CD8-positive, alpha-beta memory T cell (primary cell): ENCODE results near the gene INF2. TPM values are rescaled to one million over a fixed set of nuclear protein-coding genes. Genes with fewer than 3 reads are reported as not detected.

Experiments
- CTCF ChIA-PET: fragments of 350-600 bp; sonication (Branson Sonifier 250); formaldehyde crosslinking; loops from one replicate; lab custom pipeline; 2021; ENCODE audit warnings: antibody characterized with exemption; lab: Charles Lee
- POLR2A ChIA-PET: fragments of 350-600 bp; sonication (Branson Sonifier 250); formaldehyde crosslinking; loops from one replicate; lab custom pipeline; 2021; ENCODE audit warnings: antibody characterized with exemption; lab: Charles Lee
- DNase-seq, 5 donors: peaks; one replicate each; pipeline versions ENCODE4 v3.0.0 to v3.0.0-alpha.2; 2020 to 2022; ENCODE audit warnings: mixed read lengths in 1 of 5
- H3K27ac ChIP-seq: one replicate; pipeline ENCODE4 v1.7.0; 2013; ENCODE audit warnings: low read depth, mild to moderate bottlenecking, low read length, moderate library complexity
- H3K27me3 ChIP-seq: 2 replicates; pipeline ENCODE4 v1.7.0; 2013; ENCODE audit warnings: low read length, mild to moderate bottlenecking; ENCODE audit not compliant: insufficient read depth, poor library complexity, severe bottlenecking
- H3K36me3 ChIP-seq: 2 replicates; pipeline ENCODE4 v1.7.0; 2013; ENCODE audit warnings: mild to moderate bottlenecking, low read length, moderate library complexity; ENCODE audit not compliant: insufficient read depth
- H3K4me1 ChIP-seq: 2 replicates; pipeline ENCODE4 v1.7.0; 2013; ENCODE audit warnings: mild to moderate bottlenecking, low read length, moderate library complexity; ENCODE audit not compliant: insufficient read depth
- H3K4me3 ChIP-seq: 2 replicates; pipeline ENCODE4 v1.7.0; 2013; ENCODE audit warnings: mild to moderate bottlenecking, low read length
- H3K9me3 ChIP-seq: 2 replicates; pipeline ENCODE4 v1.7.0; 2013; ENCODE audit warnings: mild to moderate bottlenecking, low read length
- H3K27ac Mint-ChIP-seq, 8 donors: one replicate each; pipeline ENCODE4 v1.8.0; 2020 to 2021; ENCODE audit warnings: mixed read lengths in 8 of 8, mild to moderate bottlenecking in 6 of 8, inconsistent platforms in 3 of 8, moderate library complexity in 3 of 8
- H3K27me3 Mint-ChIP-seq, 2 donors: one replicate each; pipeline ENCODE4 v1.8.0; 2020 to 2021; ENCODE audit warnings: mixed read lengths in 2 of 2, mild to moderate bottlenecking in 1 of 2, moderate library complexity in 1 of 2
- H3K36me3 Mint-ChIP-seq, 3 donors: one replicate each; pipeline ENCODE4 v1.8.0; 2020 to 2021; ENCODE audit warnings: mixed read lengths in 3 of 3, inconsistent platforms in 1 of 3, mild to moderate bottlenecking in 1 of 3
- H3K4me1 Mint-ChIP-seq, 3 donors: one replicate each; pipeline ENCODE4 v1.8.0; 2020 to 2021; ENCODE audit warnings: mixed read lengths in 3 of 3, inconsistent platforms in 1 of 3, mild to moderate bottlenecking in 1 of 3
- H3K4me3 Mint-ChIP-seq, 7 donors: one replicate each; pipeline ENCODE4 v1.8.0; 2020 to 2021; ENCODE audit warnings: mixed read lengths in 7 of 7, mild to moderate bottlenecking in 6 of 7, moderate library complexity in 4 of 7, inconsistent platforms in 2 of 7
- H3K9me3 Mint-ChIP-seq, 5 donors: one replicate each; pipeline ENCODE4 v1.8.0; 2020 to 2022; ENCODE audit warnings: mixed read lengths in 5 of 5, mild to moderate bottlenecking in 3 of 5, moderate library complexity in 2 of 5, inconsistent platforms in 1 of 5
- polyA plus RNA-seq: library from polyadenylated mRNA; unstranded; fragments of 300-500 nt; fragmentation: Illumina TruSeq; gene quantifications from one replicate; pipeline ENCODE4 v1.2.3, GENCODE V29; 2021
- total RNA-seq, 2 experiments: library from RNA; stranded (reverse); gene quantifications; one replicate each; pipeline ENCODE4 v1.2.3, GENCODE V29; 2021

Gene INF2
- total and polyA plus RNA-seq, 3 experiments from 2014 or later = 4.6 to 56.3 (median 55.9) TPM

GRCh38 chr14:104738375-104739019 is 49.1 kb downstream of the INF2 start:
- no peak overlapping the region for H3K27ac ChIP-seq
- H3K36me3 ChIP-seq = no peaks in the 10 kb centered on the region
- no peaks in the 10 kb centered on the region for H3K9me3 Mint-ChIP-seq
- no peaks in the 10 kb centered on the region for H3K4me1 ChIP-seq
- no peaks in the 10 kb centered on the region for H3K27me3 Mint-ChIP-seq
- H3K4me3 ChIP-seq = no peak overlapping the region
- H3K9me3 ChIP-seq = no peaks in the 10 kb centered on the region
- no peak overlapping the region for H3K4me3 Mint-ChIP-seq
- no peaks in the 10 kb centered on the region for H3K4me1 Mint-ChIP-seq
- ChIA-PET POLR2A (no interaction called here), CTCF (interaction anchor here (1.5 kb wide), 1 partner anchor 17 kb away, joined by 4 read pairs; no protein-coding TSS in a partner anchor)
- no peak overlapping the region for H3K27ac Mint-ChIP-seq
- DNase-seq = no peak
- no peaks in the 10 kb centered on the region for H3K27me3 ChIP-seq
- peaks cover 0 to 3% (median 0%) of the 10 kb centered on the region in 3 donors for H3K36me3 Mint-ChIP-seq

- CTCF ChIA-PET = no interaction called here
- Mint-ChIP-seq H3K27me3 (no peaks in the 10 kb centered on the region), H3K27ac (no peak overlapping the region), H3K9me3 (no peaks in the 10 kb centered on the region), H3K36me3 (peaks cover 0 to 3% (median 0%) of the 10 kb centered on the region in 3 donors), H3K4me1 (no peaks in the 10 kb centered on the region), H3K4me3 (no peak overlapping the region)
- no peaks in the 10 kb centered on the region for H3K4me1 ChIP-seq
- H3K4me3 ChIP-seq = no peak overlapping the region
- POLR2A ChIA-PET = no interaction called here
- no peaks in the 10 kb centered on the region for H3K9me3 ChIP-seq
- no peaks in the 10 kb centered on the region for H3K36me3 ChIP-seq
- no peaks in the 10 kb centered on the region for H3K27me3 ChIP-seq
- no peak for DNase-seq
- no peak overlapping the region for H3K27ac ChIP-seq
Measured at GRCh38 chr14:104739026-104739425, 49.6 kb downstream of the INF2 start.

- POLR2A ChIA-PET = no interaction called here
- H3K4me1 ChIP-seq = no peaks in the 10 kb centered on the region
- H3K27me3 ChIP-seq = no peaks in the 10 kb centered on the region
- Mint-ChIP-seq H3K4me3 (no peak overlapping the region), H3K27ac (no peak overlapping the region), H3K9me3 (no peaks in the 10 kb centered on the region), H3K36me3 (peaks cover 0 to 3% (median 0%) of the 10 kb centered on the region in 3 donors), H3K4me1 (no peaks in the 10 kb centered on the region), H3K27me3 (no peaks in the 10 kb centered on the region)
- CTCF ChIA-PET = no interaction called here
- no peak for DNase-seq
- no peaks in the 10 kb centered on the region for H3K9me3 ChIP-seq
- H3K4me3 ChIP-seq = no peak overlapping the region
- H3K27ac ChIP-seq = no peak overlapping the region
- H3K36me3 ChIP-seq = no peaks in the 10 kb centered on the region
Measured at GRCh38 chr14:104739546-104740516, 50.4 kb downstream of the INF2 start.

- Mint-ChIP-seq H3K4me1 (peaks cover 3 to 11% (median 6%) of the 10 kb centered on the region in 3 donors), H3K9me3 (no peaks in the 10 kb centered on the region), H3K4me3 (no peak overlapping the region), H3K27ac (no peak overlapping the region), H3K27me3 (no peaks in the 10 kb centered on the region), H3K36me3 (peaks cover 0 to 3% (median 0%) of the 10 kb centered on the region in 3 donors)
- Histone ChIP-seq H3K27me3 (no peaks in the 10 kb centered on the region), H3K36me3 (no peaks in the 10 kb centered on the region), H3K4me3 (no peak overlapping the region), H3K9me3 (no peaks in the 10 kb centered on the region), H3K4me1 (no peaks in the 10 kb centered on the region), H3K27ac (no peak overlapping the region)
- POLR2A ChIA-PET = no interaction called here
- DNase-seq = no peak
- CTCF ChIA-PET = no interaction called here
Measured at GRCh38 chr14:104741108-104741802, 51.8 kb downstream of the INF2 start.

GRCh38 chr14:104741803-104742251 is 52.4 kb downstream of the INF2 start:
- ChIA-PET POLR2A (interaction anchor here (1.1 kb wide), 1 partner anchor 11 kb away, joined by 3 read pairs; the partner anchor contains the start of gene SIVA1), CTCF (interaction anchor here (1.0 to 1.2 kb wide), 2 partner anchors 10 to 18 kb away, joined by 3 read pairs; partner anchors contain the start of gene ADSS1)
- Mint-ChIP-seq H3K4me1 (peaks cover 3 to 16% (median 9%) of the 10 kb centered on the region in 3 donors), H3K27ac (no peak overlapping the region), H3K9me3 (no peaks in the 10 kb centered on the region), H3K36me3 (peaks cover 0 to 3% (median 0%) of the 10 kb centered on the region in 3 donors), H3K27me3 (no peaks in the 10 kb centered on the region), H3K4me3 (no peak overlapping the region)
- Histone ChIP-seq H3K36me3 (no peaks in the 10 kb centered on the region), H3K27me3 (no peaks in the 10 kb centered on the region), H3K4me3 (no peak overlapping the region), H3K9me3 (no peaks in the 10 kb centered on the region), H3K27ac (no peak overlapping the region), H3K4me1 (no peaks in the 10 kb centered on the region)
- DNase-seq = no peak

- Histone ChIP-seq H3K9me3 (no peaks in the 10 kb centered on the region), H3K4me3 (no peak overlapping the region), H3K27me3 (no peaks in the 10 kb centered on the region), H3K27ac (no peak overlapping the region), H3K36me3 (no peaks in the 10 kb centered on the region), H3K4me1 (no peaks in the 10 kb centered on the region)
- peaks cover 3 to 16% (median 9%) of the 10 kb centered on the region in 3 donors for H3K4me1 Mint-ChIP-seq
- no peaks in the 10 kb centered on the region for H3K27me3 Mint-ChIP-seq
- ChIA-PET CTCF (interaction anchor here (1.0 to 1.2 kb wide), 3 partner anchors 9 to 26 kb away, joined by 3 read pairs; partner anchors contain the start of gene ADSS1), POLR2A (interaction anchor here (0.6 to 1.1 kb wide), 2 partner anchors 10 to 868 kb away, joined by 3 read pairs; partner anchors contain the start of gene SIVA1)
- H3K36me3 Mint-ChIP-seq = peaks cover 0 to 3% (median 0%) of the 10 kb centered on the region in 3 donors
- H3K4me3 Mint-ChIP-seq = no peak overlapping the region
- no peaks in the 10 kb centered on the region for H3K9me3 Mint-ChIP-seq
- H3K27ac Mint-ChIP-seq = no peak overlapping the region
- DNase-seq = no peak
Measured at GRCh38 chr14:104742586-104743455, 53.4 kb downstream of the INF2 start.
